GM12873 (cell line): ENCODE data around the gene PLAGL2.

Source experiments
- CTCF ChIP-seq: IDR thresholded peaks from 2 replicates; pipeline ENCODE4 v1.5.1; 2012; ENCODE audit warnings: low read depth, mild to moderate bottlenecking, moderate library complexity, low read length, control low read depth; ENCODE audit not compliant: insufficient read depth; ENCODE audit errors: missing control alignments

The PLAGL2 gene

GRCh38 chr20:32207626-32208498, at the start of gene PLAGL2, which contains the start of gene POFUT1:
TSS of gene PLAGL2 (minus strand) at chr20:32207743. CDS start at chr20:32202178, 5,565 bp downstream.
TSS of gene POFUT1 (plus strand) at chr20:32207880. CDS start at chr20:32207942, 62 bp downstream.
- peak; percentile 28 for TF ChIP-seq CTCF

GRCh38 chr20:32252189-32252588, 44.6 kb upstream of the PLAGL2 start:
- TF ChIP-seq CTCF: no peak

- TF ChIP-seq CTCF: no peak
Observed at GRCh38 chr20:32251470-32251869, 43.9 kb upstream of the PLAGL2 start.

- no peak for TF ChIP-seq CTCF
Observed at GRCh38 chr20:32249030-32249738, 41.6 kb upstream of the PLAGL2 start.

GRCh38 chr20:32248043-32248442, 40.5 kb upstream of the PLAGL2 start:
- TF ChIP-seq CTCF: no peak

- no peak for TF ChIP-seq CTCF
Observed at GRCh38 chr20:32244959-32245358, 37.4 kb upstream of the PLAGL2 start.

GRCh38 chr20:32244150-32244823, 36.7 kb upstream of the PLAGL2 start:
- TF ChIP-seq CTCF: no peak
